ENCODE data around the gene DCLK2.

The DCLK2 gene

DNA sequence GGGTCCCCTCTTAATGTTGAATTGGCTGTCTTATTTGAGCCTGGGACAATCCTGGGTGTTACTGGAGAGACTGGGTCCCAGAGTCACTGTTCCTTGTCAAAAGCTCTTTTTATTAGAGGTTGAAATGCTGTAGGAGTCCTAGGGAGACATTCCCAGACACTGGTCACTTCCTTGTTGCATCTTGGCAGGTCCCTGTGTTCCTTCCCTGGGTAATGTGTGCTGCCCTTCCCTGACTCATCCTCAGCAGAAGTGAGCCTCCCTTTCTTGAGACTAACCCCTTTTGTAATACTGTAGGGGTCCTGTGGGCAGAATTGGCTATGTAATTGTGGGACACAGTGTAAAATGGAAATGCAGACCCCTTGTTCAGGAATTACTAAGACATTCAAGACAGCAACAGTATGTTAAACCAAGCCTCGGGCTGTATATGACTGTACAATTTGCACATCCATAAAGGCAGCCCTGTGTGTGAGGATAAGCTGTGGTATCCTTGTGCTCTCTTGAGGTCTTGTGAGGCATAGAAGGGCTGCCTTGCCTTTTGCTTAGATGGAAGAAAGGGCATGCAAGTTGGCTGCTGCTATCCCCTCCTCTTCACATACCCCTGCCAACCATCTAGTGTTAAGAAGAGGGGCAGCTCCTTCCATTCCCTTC lies 53.5 kb downstream of the DCLK2 start:
- Histone ChIP-seq H3K4me2 (ENCODE audit: low read length) (no peak overlapping the region), H3K27ac (ENCODE audit: low read depth, low read length, poor library complexity, severe bottlenecking) (no peak overlapping the region)

GRCh38 chr4:150133605-150134004 lies 55.4 kb downstream of the DCLK2 start:
- Histone ChIP-seq H3K4me1 (ENCODE audit: insufficient read depth, low read length, severe bottlenecking) (no peaks in the 10 kb centered on the region), H3K9ac (ENCODE audit: low read length) (no peak overlapping the region), H3K27ac (ENCODE audit: low read depth, low read length, poor library complexity, severe bottlenecking) (no peak overlapping the region)

More for the DNA sequence above, 53.5 kb downstream of the DCLK2 start:
- peaks cover 2% of the 10 kb centered on the region for H3K4me1 ChIP-seq (ENCODE audit: insufficient read depth, low read length, severe bottlenecking)
- no peak overlapping the region for H3K4me3 ChIP-seq (ENCODE audit: low read depth, low read length, poor library complexity, severe bottlenecking)
- H3K79me2 ChIP-seq (ENCODE audit: insufficient read depth, low read length) = no peaks in the 10 kb centered on the region
- no peaks in the 10 kb centered on the region for H3K9me2 ChIP-seq (ENCODE audit: low read depth, low read length)
- H3F3A ChIP-seq (ENCODE audit: insufficient read depth, low read length) = no peaks in the 10 kb centered on the region
- H3K27me3 ChIP-seq (ENCODE audit: insufficient read depth, low read length) = no peaks in the 10 kb centered on the region; the same call in 1 of the 2 replicates
- no peaks in the 10 kb centered on the region for H3K9me3 ChIP-seq (ENCODE audit: low read length)
- H3K9ac ChIP-seq (ENCODE audit: low read length) = no peak overlapping the region
- no peaks in the 10 kb centered on the region for H3K36me3 ChIP-seq (ENCODE audit: insufficient read depth, low read length)
- TF ChIP-seq EZH2 (IDR thresholded peaks at IDR 0.05; ENCODE audit: borderline replicate concordance, low read length) = no peak
- TF ChIP-seq, protein P1, sequence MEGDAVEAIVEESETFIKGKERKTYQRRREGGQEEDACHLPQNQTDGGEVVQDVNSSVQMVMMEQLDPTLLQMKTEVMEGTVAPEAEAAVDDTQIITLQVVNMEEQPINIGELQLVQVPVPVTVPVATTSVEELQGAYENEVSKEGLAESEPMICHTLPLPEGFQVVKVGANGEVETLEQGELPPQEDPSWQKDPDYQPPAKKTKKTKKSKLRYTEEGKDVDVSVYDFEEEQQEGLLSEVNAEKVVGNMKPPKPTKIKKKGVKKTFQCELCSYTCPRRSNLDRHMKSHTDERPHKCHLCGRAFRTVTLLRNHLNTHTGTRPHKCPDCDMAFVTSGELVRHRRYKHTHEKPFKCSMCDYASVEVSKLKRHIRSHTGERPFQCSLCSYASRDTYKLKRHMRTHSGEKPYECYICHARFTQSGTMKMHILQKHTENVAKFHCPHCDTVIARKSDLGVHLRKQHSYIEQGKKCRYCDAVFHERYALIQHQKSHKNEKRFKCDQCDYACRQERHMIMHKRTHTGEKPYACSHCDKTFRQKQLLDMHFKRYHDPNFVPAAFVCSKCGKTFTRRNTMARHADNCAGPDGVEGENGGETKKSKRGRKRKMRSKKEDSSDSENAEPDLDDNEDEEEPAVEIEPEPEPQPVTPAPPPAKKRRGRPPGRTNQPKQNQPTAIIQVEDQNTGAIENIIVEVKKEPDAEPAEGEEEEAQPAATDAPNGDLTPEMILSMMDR (IDR thresholded peaks at IDR 0.05; ENCODE audit: low read length) = no peak
- H4K20me1 ChIP-seq (ENCODE audit: insufficient read depth, low read length) = no peaks in the 10 kb centered on the region
- H2AFZ ChIP-seq (ENCODE audit: low read length) = no peak overlapping the region

GRCh38 chr4:150135134-150135772 lies 57.0 kb downstream of the DCLK2 start:
- no peaks in the 10 kb centered on the region for H3K79me2 ChIP-seq (ENCODE audit: insufficient read depth, low read length)
- no peaks in the 10 kb centered on the region; the same call in 1 of the 2 replicates for H3K27me3 ChIP-seq (ENCODE audit: insufficient read depth, low read length)
- H3K27ac ChIP-seq (ENCODE audit: low read depth, low read length, poor library complexity, severe bottlenecking) = no peak overlapping the region
- H2AFZ ChIP-seq (ENCODE audit: low read length) = no peak overlapping the region
- no peaks in the 10 kb centered on the region for H4K20me1 ChIP-seq (ENCODE audit: insufficient read depth, low read length)
- H3K9me3 ChIP-seq (ENCODE audit: low read length) = no peaks in the 10 kb centered on the region
- H3K4me3 ChIP-seq (ENCODE audit: low read depth, low read length, poor library complexity, severe bottlenecking) = no peak overlapping the region
- no peaks in the 10 kb centered on the region for H3K4me1 ChIP-seq (ENCODE audit: insufficient read depth, low read length, severe bottlenecking)
- no peak overlapping the region for H3K9ac ChIP-seq (ENCODE audit: low read length)
- H3K9me2 ChIP-seq (ENCODE audit: low read depth, low read length) = no peaks in the 10 kb centered on the region
- TF ChIP-seq, protein P1 (IDR thresholded peaks at IDR 0.05; ENCODE audit: low read length) = no peak
- TF ChIP-seq EZH2 (IDR thresholded peaks at IDR 0.05; ENCODE audit: borderline replicate concordance, low read length) = no peak
- H3K4me2 ChIP-seq (ENCODE audit: low read length) = no peak overlapping the region
- no peaks in the 10 kb centered on the region for H3F3A ChIP-seq (ENCODE audit: insufficient read depth, low read length)
- no peaks in the 10 kb centered on the region for H3K36me3 ChIP-seq (ENCODE audit: insufficient read depth, low read length)

More at GRCh38 chr4:150133605-150134004, 55.4 kb downstream of the DCLK2 start:
- no peak overlapping the region for H3K4me2 ChIP-seq (ENCODE audit: low read length)
- no peaks in the 10 kb centered on the region for H3K9me3 ChIP-seq (ENCODE audit: low read length)
- no peaks in the 10 kb centered on the region for H3K79me2 ChIP-seq (ENCODE audit: insufficient read depth, low read length)
- H3K4me3 ChIP-seq (ENCODE audit: low read depth, low read length, poor library complexity, severe bottlenecking) = no peak overlapping the region
- H3F3A ChIP-seq (ENCODE audit: insufficient read depth, low read length) = no peaks in the 10 kb centered on the region
- H3K36me3 ChIP-seq (ENCODE audit: insufficient read depth, low read length) = no peaks in the 10 kb centered on the region
- H3K27me3 ChIP-seq (ENCODE audit: insufficient read depth, low read length) = no peaks in the 10 kb centered on the region; the same call in 1 of the 2 replicates
- no peak overlapping the region for H2AFZ ChIP-seq (ENCODE audit: low read length)
- no peaks in the 10 kb centered on the region for H4K20me1 ChIP-seq (ENCODE audit: insufficient read depth, low read length)
- TF ChIP-seq, protein P1 (IDR thresholded peaks at IDR 0.05; ENCODE audit: low read length) = no peak
- no peak for TF ChIP-seq EZH2 (IDR thresholded peaks at IDR 0.05; ENCODE audit: borderline replicate concordance, low read length)
- no peaks in the 10 kb centered on the region for H3K9me2 ChIP-seq (ENCODE audit: low read depth, low read length)

Measured in OCI-LY1 (cell line).